Osteoblast (primary cell): Measurements from ENCODE around the gene PRKAR1B. TPM values are rescaled to one million over a fixed set of nuclear protein-coding genes. Genes with fewer than 3 reads are reported as not detected.

ENCODE experiments used
- DNase-seq: peaks from one replicate; pipeline ENCODE4 v3.0.0; 2011; ENCODE audit warnings: low spot score, mixed read lengths; ENCODE audit not compliant: insufficient read length; ENCODE audit errors: missing footprints
- H2AFZ ChIP-seq: 2 replicates; pipeline ENCODE4 v1.6.0; 2011; ENCODE audit warnings: mild to moderate bottlenecking, low read length
- H3K27ac ChIP-seq: 2 replicates; pipeline ENCODE4 v1.5.1; 2011; ENCODE audit warnings: mild to moderate bottlenecking, low read depth, low read length, moderate library complexity
- H3K27me3 ChIP-seq: 2 replicates; pipeline ENCODE4 v1.6.0; 2012; ENCODE audit warnings: mild to moderate bottlenecking, control low read depth, inconsistent platforms, low read length, moderate library complexity; ENCODE audit not compliant: insufficient read depth
- H3K36me3 ChIP-seq: 2 replicates; pipeline ENCODE4 v1.5.1; 2011; ENCODE audit warnings: mild to moderate bottlenecking, low read length, control low read depth, moderate library complexity; ENCODE audit not compliant: insufficient read depth
- H3K4me1 ChIP-seq: 2 replicates; pipeline ENCODE4 v1.5.1; 2011; ENCODE audit warnings: mild to moderate bottlenecking, low read length, control low read depth, moderate library complexity; ENCODE audit not compliant: insufficient read depth
- H3K4me2 ChIP-seq: 2 replicates; pipeline ENCODE4 v1.6.0; 2011; ENCODE audit warnings: mild to moderate bottlenecking, low read length; ENCODE audit not compliant: insufficient read depth
- H3K4me3 ChIP-seq: fragments of 200-600 bp; sonication (generic); 3 replicates; pipeline ENCODE4 v1.5.1; 2012; ENCODE audit warnings: mild to moderate bottlenecking, low read length, inconsistent platforms; ENCODE audit not compliant: insufficient read depth
- H3K79me2 ChIP-seq: 2 replicates; pipeline ENCODE4 v1.6.0; 2012; ENCODE audit warnings: mild to moderate bottlenecking, low read length, control low read depth, inconsistent platforms; ENCODE audit not compliant: insufficient read depth
- H3K9me3 ChIP-seq: 2 replicates; pipeline ENCODE4 v1.5.1; 2011; ENCODE audit warnings: low read depth, low read length, control low read depth
- H4K20me1 ChIP-seq: 2 replicates; pipeline ENCODE4 v1.6.0; 2012; ENCODE audit warnings: mild to moderate bottlenecking, low read length, control low read depth; ENCODE audit not compliant: insufficient read depth
- CTCF ChIP-seq: IDR thresholded peaks from 2 replicates; pipeline ENCODE4 v1.5.1; 2011; ENCODE audit warnings: mild to moderate bottlenecking, low read depth, low read length, moderate library complexity; ENCODE audit errors: extremely low read depth
- total RNA-seq: library from RNA; depleted of rRNA; stranded (reverse); fragments of >200 nt; gene quantifications from 2 replicates; pipeline ENCODE4 v1.2.3, GENCODE V29; 2012

Gene PRKAR1B
- total RNA-seq, 1 donor, result 6.5 TPM

DNA sequence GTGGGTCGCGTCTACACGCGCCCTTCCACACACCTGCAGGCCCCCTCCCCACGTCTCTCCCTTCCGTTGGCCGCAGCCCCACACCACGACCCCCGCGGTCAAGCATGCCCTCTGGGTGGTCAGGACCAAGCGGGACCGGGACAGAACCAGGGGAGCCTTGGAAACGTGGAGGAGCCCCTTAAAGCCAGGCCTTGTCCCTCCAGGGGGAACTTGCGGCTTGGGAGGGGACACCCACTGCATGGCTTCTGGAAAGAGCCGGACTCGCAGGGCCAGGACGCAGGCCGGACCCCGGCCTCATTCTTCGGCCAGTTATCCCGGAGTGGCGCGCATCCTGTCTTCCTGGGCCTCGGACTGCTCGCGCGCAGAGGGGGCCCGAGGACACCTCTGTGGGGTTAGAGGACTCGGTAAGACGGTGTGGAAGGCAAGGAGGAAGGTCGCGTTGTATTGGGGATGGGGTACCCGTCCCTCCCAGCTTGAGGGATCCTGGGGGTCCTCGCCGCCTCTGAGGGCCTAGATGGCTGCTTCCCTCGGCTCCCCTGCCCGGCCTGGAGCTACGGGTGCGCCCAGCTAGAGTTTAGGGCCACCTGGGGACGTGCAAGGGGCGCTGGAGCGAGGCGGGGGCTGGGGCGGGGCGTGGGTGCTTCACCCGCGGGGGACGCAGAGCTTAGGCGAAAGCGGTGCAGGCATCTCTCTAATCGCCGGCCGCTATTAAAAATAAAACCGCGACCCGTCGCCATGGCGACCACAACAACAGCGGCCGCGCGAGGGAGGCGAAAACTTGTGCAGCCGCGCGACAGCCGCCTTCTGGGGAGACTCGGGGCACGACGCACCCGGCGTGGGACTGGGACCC lies 205.6 kb downstream of the PRKAR1B start:
- Histone ChIP-seq H3K4me2 (peak overlapping the region; percentile 77), H3K79me2 (peaks cover 14% of the 10 kb centered on the region), H4K20me1 (peaks cover 12% of the 10 kb centered on the region), H3K4me3 (peak overlapping the region; percentile 66), H3K27ac (no peak overlapping the region), H3K27me3 (peaks cover 21% of the 10 kb centered on the region), H2AFZ (no peak overlapping the region), H3K36me3 (no peaks in the 10 kb centered on the region), H3K4me1 (peaks cover 17% of the 10 kb centered on the region), H3K9me3 (no peaks in the 10 kb centered on the region)
- DNase-seq, result peak; percentile 97
- TF ChIP-seq CTCF, result no peak

DNA sequence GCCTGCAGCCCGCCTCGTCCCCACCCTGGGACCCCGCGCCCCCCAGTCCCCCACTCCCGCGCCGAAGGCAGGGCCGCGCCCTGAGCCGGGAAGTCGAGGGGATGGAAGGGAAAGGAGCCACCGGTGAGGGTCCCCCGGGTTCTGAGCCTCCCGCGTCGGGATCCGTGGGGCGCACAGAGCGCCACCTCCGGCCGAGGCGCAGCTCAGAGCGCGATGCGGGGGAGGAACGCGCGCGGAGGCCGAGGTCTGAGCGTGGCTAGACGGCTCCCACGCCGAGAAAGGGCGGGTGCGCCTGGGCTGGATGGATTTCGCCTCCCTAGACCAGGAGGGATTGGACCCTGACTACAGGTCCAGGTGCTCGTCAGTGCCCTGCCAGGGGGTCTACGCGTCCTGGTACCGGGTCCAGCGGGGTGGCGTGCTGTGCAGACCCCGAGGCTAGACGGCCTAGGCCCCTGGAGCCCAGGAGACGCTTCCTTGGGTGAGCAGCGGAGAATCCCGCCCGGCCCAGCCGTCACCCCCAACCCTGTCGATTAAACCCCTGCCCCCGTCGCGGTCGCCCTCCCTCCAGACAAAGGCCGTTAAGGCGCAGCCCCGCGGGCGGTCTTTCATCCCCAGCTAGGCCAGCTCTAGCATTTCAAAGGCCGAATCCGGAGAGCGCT lies 206.4 kb downstream of the PRKAR1B start:
- Histone ChIP-seq H3K27ac (no peak overlapping the region), H3K79me2 (peaks cover 22% of the 10 kb centered on the region), H3K27me3 (peaks cover 21% of the 10 kb centered on the region), H3K36me3 (no peaks in the 10 kb centered on the region), H4K20me1 (peaks cover 13% of the 10 kb centered on the region), H3K4me3 (peak overlapping the region; percentile 64), H3K4me1 (peaks cover 21% of the 10 kb centered on the region), H3K9me3 (no peaks in the 10 kb centered on the region), H3K4me2 (peak overlapping the region; percentile 64), H2AFZ (no peak overlapping the region)
- no peak for TF ChIP-seq CTCF
- DNase-seq, result peak; percentile 89

DNA sequence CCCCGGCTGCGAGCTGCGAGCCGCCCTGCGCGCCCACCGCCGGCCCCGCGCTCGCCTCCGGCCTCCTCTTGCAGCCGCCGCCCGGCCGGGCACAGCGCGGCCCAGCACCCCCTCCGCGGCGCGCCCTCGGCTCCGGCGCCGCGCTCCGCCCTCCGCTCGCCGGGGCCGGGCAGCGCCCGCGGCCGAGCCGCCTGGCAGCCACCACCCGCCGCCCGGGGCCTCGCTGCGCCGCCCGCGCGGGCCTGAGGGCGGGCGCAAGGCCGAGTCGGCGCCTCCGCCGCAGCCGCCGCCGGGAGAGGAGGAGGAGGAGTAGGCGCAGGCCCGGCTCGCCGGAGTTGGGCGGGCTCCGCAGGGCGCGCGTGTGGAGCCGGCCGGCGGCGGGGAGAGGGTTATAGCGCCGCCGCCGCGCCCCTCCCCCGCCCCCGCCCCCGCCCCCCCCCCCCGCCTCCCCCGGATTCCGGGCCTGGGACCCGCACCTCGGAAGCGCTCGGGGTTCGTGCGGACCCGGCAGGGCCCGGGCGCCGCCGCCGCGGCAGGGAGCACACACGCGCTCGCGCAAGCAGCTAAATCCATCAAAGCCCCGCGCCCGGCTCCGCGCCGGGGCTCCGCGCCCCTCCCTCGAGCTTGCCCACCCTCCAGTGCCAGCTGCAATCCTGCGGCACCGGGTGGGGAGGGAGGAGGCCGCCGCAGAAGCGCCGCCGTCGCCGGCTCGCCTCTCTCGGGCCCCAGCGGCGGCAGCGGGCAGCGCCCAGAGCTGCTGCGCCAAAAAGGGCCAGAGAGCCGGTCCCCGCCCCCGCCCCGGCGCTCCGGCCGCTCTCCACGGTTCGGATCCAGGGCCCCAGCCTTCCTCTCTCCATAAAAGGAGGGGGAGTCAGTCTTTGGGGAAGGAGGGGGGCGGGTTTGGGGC lies 207.3 kb downstream of the PRKAR1B start, which contains the start of gene PDGFA:
Gene PDGFA (minus strand): TSS at position 363 of the 907 bp plus-strand sequence. CDS start 845 bp downstream, outside the sequence.
- Histone ChIP-seq H3K4me1 (peaks cover 30% of the 10 kb centered on the region), H3K27ac (no peak within 1 kb of the TSS)

More for the DNA sequence above, 207.3 kb downstream of the PRKAR1B start, which contains the start of gene PDGFA:
- peak within 1 kb of the TSS; percentile 41 for H2AFZ ChIP-seq
- TF ChIP-seq CTCF, result no peak
- H3K79me2 ChIP-seq, result peaks cover 31% of the 10 kb centered on the region
- peak within 1 kb of the TSS; percentile 91 for H3K4me3 ChIP-seq
- H3K27me3 ChIP-seq, result peaks cover 18% of the 10 kb centered on the region
- peaks cover 15% of the 10 kb centered on the region for H4K20me1 ChIP-seq
- DNase-seq, result peak; percentile 99
- H3K9me3 ChIP-seq, result no peaks in the 10 kb centered on the region
- peak within 1 kb of the TSS; percentile 80 for H3K4me2 ChIP-seq
- H3K36me3 ChIP-seq, result no peaks in the 10 kb centered on the region
